GM21576 (cell line): ENCODE measurements around the gene RELCH.

Source experiments
- ATAC-seq: cut with Tn5 transposase; IDR thresholded peaks from one replicate; pipeline ENCODE4 v1.9.1; 2021; ENCODE audit warnings: mild to moderate bottlenecking, moderate library complexity; ENCODE audit not compliant: unreplicated experiment

The RELCH gene

DNA sequence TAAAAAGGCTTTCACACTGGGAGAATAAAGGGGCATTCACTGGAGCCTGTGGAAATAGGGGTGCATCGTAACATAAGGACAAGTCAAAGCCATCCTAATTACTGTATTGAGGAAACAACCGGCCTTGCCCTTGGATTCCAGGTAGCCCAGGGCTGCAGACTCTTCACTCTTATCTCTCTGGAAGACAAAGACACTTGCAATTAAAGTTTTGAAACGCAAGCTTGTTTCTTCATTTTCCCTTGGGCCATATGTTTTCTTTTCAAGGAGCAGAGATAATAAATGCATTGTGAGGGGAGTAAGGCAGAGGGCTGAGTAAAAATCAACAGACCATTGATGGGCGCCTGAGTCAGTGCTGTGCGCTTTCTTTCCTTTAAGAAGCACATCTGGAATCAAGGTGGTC, 149.6 kb downstream of the RELCH start:
- ATAC-seq: no peak

DNA sequence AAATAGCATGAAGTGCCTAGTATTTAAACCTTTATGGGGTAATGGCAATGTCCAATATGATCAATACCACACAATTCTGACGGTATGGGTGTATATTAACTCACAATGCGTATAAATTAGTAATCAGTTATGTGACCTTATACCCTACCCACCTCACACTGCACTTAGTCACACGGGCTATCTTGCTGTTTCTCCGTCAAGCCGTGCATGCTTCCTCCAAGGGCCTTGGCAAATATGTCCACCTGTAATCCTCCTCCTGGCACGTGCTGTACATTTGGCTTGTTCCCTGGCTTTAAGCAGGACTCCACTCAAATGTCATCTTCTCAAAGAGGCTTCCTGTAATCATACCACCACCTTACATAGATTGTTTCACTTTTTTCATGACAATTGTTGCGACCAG, 150.3 kb downstream of the RELCH start:
- ATAC-seq: no peak

DNA sequence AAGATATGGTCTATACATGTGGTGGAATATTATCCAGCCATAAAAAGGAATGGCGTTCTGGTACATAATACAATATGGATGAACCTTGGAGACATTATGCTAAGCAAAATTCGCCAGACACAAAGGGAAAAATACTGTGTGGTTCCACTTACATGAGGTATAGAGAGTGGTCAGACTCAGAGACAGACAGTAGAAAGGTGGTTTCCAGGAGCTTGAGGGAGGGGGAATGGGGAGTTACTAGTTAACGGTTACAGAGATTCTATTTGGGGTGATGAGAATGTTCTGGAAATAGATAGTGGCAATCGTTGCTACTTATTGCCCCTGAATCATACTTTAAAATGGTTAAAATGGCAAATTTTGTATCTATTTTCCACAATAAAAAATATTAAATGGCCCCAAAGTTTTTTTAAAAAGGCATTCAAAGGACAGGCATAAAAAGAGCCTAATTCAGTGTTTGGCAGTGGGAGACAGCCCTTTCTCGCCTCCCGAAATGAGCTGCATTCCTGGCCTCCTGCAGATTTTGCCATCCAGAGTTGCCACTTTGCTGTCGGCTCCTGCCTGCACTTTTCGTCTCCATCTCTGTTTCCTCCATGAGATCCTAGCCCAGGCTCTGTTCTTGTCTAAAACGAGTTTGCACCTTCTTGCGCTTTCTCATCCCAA, 151.5 kb downstream of the RELCH start:
- ATAC-seq: no peak

DNA sequence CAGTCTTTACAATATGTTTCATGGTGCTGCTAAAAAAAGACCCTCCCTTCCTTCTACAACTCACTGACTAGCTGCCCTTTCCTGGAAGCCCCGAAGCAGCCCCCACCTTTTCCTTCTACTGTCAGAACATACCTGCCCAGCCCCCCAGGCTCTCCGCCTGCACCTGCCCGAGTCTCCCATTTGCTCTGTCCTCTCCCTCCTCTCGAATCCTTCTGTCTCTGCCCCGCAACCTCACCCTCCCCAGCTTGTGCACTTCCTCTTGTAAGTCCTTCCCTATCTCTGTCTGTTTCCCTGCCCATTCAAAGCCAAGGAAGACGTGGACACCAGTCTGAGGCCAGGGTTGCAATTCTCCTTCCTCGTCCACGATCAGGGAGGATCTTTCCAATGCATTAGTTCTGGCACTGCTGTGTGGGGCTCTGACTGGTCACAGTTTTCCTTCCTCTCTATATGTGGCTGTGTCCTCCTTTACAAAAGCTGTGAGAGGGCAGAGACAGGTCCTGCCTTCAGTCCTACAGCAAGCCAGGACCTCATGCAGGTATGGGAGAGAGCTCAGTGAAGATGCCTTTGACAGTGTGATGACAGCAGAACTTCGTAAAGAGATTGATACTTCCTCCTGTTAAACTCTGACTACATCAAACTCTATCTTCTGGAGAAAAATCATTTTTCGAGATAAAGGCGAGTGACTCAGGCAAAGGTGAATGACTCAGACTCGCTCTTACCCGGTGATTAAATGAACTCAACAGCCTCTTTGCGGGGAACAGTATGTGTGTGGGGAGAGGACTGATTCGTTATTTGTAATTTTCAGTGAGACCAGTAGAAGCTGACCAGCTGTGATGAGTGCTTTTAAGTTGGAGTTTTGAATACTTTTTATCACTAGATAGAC, 152.3 kb downstream of the RELCH start:
- no peak for ATAC-seq

DNA sequence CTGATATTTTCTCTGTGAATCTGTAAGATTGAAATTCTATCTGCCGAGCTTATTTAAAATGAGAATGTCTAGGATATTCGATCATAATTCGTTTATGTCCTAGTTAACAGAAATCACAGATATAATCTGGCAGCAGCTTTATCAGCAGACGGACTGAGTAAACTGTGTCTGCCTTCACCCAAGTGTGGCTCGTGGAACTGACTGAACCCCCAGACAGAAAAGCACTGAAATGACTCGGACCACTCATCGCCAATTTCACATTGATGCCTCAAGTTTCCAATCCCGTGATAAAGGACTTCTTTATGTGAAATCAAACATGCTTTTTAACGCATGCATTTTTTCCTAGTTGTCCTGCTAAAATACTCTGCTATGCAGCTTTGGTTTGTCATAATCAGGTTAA, 153.9 kb downstream of the RELCH start:
- ATAC-seq: no peak

DNA sequence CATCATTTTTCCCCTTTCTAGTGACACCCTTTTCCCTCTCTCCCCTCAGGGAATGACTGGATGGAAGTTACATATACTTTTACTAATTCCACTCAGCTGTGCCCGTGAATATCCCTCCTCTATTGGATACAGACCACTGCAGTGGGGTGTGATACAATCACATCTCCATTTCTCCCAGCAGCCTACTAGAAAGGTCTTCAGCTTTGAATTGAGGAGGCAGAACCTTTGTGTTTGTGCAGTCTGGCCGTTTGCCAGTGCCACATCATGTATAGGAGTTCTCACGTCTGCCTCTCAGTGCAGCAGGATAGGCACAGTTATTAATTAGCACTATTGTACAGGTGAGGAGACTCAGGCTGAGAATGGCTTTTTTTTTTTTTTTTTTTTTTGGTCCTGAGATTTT, 154.4 kb downstream of the RELCH start:
- no peak for ATAC-seq

DNA sequence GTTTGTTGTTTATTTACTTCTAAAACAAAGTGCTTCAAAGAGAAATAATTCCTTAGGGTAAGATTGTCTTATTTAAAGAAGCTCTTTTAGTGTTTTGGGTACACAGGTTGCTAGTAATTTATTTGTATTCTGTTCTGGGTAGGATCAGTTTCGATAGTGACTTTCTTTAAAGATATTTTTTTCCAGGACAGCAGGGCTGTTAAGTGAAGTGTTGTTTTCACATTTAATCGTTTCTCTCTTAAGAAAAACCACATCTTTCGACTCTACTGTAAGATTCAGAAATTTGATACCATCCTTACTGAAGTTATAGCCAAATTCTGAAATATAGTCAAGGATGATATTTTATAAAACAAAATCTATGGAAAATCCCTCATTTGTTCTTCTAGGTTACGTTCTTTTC, 155.8 kb downstream of the RELCH start:
- ATAC-seq: no peak

DNA sequence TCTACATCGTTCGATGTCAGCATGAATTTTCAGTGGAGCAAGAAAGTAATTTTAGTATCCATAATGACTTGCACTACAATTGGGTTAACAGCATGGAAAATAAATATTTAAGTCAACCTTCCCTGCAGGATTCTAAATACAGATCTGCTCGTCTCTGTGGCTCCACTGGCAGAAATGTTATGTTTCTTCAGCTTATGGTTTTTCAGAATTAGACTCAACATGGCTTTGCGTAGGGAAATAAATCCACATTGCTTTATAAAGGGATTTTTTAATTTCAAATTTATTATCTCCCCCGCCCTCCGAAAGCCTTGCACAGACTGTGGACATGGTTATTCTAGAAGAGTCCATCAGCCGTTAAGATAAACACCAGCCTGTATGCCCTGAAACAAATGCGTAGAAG, 156.3 kb downstream of the RELCH start:
- ATAC-seq: no peak

DNA sequence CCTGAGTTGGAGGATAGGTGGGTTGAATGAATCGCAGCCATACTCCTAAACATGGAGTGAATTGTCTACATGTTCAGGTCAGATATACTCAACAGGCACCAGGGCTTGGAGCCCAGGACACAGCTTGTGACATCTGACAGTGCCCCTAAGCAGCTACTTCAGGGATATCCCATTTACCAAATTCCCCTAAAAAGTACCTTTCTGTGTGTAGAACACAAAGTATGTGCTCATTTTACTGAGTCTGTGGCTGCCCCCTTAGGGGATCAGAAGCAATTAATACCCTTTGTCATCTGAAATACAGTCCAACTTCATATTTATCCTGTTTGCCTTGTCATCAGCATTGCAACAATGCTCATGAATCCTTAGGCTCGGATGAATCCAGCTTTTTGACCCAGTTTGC, 158.9 kb downstream of the RELCH start:
- no peak for ATAC-seq

DNA sequence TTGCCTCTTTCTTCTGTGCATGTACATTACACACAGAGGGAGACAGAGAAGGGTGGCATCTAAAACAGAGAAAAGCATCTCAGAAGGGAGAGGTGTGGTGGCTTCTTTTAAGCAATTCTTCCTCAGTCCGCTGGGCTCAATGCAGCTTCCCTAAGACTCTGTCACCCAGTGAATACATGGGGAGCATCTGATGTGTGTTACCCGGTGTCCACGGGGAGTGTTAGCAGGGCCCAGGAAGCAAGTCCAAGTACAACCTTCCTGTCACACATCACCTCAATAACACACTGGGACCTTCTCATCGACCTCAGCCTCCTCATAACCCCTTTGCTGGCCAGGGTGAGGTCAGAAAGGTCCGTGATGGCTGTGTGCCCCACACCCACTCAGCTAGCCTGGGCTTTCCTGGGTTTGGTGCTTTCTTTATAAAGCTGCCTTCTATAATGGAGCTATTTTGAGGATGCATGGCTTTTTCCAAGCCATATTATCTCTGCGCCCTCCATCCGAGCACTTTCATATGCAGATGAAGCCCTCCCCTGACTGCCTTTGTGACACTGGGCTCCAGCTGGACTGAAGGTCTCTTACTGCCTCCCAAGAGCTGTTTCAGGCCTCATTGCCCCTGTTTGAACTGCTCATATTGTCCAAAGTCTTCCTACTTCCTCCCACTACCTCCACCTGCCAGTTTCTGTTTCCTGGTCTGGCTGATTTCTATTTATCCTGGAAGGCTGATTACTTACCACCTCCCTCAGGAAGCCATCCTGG, 159.5 kb downstream of the RELCH start:
- ATAC-seq: no peak

DNA sequence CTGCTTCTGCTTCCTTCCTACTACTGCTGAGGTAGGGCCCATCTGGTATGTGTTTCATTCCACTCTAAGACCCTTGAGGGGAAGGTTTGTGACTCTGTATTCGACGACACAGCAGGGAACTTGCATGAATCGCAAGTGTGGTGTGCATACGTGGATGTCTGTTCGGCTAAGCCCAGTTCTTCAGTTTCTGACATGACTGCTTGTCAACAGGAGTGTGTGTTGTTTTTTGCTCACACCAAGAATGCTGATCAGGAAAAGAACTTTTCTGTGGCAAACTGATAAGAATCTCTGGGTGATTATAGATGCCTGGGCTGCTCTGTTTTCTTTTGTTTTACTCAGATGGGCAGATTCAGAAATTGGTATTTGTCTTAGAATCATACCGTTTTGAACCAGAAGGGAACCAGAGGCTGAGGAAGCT, 160.0 kb downstream of the RELCH start:
- ATAC-seq: no peak

DNA sequence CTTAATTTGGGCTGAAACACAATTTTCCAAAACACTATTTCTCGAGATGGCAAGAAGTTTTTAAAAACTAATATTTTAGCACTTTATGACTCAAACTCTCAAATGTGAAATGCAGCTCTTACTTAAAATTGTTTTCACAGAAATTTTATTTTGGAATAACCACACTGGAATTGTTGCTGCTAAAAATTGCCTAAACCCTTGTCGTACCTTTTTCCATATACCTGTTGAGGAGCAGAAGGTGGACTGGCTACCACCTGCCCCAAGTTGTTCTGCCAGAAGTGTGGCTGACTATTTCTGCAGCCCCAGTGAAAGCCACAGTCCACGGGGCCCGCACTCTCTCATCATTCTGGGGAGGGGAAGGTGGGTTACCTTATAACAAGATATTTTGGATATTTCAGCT, 161.4 kb downstream of the RELCH start:
- ATAC-seq: no peak

DNA sequence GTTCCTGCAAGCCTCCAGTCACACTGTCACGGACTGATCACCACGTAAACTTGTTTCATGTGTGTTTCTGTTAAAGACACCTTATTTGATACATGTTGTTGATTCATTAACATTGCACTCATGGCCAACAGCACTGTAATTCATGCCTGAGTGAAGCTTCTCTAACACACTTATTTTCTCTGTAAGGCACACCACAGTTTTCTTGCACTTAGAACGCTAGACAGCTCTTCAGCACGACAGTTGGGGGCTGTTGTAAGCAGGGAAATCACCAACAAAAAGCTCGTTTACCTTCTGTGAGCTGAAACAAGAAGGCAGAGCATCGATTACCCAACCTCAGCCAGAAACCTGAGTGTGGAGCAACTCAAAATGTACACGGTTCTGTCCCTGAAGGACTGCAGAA, 166.1 kb downstream of the RELCH start:
- ATAC-seq: no peak

DNA sequence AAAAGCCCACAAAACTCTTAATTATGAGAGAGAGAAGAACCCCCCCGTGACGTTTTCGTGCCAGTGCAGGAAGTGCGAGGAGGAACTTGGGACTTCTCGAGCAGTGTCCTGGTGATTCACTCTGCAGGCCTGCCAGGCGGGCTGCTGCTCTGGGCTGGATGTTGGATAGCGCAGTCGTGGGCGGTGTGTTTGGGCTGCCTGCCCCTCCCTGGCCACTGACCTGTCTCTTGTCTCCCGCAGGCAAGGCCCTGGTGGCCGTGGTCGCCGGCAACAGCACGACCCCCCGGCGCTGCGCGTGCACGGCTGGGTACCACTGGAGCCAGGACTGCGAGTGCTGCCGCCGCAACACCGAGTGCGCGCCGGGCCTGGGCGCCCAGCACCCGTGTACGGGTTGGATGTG, 167.1 kb downstream of the RELCH start:
- ATAC-seq: no peak

DNA sequence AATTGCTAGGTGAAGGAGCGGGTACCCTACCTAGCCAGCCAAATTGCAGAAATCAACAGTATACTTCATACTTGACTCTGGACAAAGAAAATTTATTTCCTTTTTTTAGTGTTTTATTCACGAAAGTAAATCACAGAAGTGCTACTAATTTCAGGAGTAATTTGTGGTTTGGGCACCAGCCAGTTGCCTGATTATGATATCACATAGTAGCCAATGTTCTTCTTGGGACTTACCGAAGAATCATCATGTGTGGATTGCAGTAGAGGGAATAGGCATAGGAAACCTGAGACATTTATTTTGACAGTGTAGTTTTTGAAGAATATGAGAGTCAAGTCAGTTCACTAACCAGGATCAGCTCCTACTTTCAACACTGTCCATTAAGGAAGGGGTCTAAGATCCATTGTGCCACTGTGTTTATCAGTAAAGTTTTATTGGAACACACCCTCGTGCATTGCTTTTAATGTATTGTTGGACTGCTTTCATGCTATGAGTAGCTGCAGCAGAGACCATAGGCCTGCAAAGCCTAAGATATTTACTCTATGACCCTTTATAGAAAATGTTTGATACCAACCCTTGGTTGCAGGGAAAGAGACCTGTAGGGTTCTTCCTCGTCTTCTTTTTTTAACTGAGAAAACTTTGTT, 170.1 kb downstream of the RELCH start:
- no peak for ATAC-seq
